ENCODE data around the gene TACC3.

DNA sequence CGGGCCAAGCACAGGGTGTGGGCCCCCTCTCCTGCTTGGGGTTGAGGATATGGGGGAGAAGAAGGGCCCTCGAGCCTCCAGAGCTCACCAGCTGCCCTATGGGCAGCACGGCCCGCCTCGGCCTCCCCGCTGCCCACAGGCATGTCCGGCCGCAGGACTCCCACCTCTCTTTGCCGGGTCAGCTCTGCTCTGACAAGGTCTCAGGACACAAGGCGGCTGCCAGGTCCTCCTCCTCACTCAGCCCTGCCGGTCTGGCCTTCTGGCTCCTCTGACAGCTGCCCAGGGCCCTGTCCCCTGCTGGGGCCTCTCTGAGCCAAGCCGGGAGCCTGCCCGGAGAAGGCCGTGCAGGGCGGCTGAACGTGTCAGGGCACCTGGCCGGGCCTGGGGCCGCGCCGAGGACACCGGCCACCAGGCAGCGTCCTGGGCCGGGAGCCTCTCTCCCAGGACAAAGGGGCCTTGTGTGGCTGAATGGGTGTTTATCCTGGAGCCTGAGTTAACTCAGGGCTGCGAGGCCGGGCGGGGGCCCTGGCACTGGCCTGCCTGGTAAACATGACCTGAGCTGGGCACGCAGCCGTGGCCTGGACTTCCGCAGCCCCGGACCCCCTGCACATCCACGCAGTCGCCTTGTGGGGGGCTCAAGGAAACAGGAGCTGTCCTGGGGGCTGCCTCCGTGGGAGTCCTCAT lies 25.7 kb downstream of the TACC3 start:
- TF ChIP-seq, protein P1, sequence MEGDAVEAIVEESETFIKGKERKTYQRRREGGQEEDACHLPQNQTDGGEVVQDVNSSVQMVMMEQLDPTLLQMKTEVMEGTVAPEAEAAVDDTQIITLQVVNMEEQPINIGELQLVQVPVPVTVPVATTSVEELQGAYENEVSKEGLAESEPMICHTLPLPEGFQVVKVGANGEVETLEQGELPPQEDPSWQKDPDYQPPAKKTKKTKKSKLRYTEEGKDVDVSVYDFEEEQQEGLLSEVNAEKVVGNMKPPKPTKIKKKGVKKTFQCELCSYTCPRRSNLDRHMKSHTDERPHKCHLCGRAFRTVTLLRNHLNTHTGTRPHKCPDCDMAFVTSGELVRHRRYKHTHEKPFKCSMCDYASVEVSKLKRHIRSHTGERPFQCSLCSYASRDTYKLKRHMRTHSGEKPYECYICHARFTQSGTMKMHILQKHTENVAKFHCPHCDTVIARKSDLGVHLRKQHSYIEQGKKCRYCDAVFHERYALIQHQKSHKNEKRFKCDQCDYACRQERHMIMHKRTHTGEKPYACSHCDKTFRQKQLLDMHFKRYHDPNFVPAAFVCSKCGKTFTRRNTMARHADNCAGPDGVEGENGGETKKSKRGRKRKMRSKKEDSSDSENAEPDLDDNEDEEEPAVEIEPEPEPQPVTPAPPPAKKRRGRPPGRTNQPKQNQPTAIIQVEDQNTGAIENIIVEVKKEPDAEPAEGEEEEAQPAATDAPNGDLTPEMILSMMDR (IDR thresholded peaks at IDR 0.05; ENCODE audit: insufficient read depth, low read depth, low read length): no peak
- TF ChIP-seq EZH2 (IDR thresholded peaks at IDR 0.05; ENCODE audit: insufficient read depth, low read length): no peak

Measured in astrocyte (in vitro differentiated cells and primary cell).